Epidermal melanocyte (primary cell): ENCODE results near the gene WASF2.

Source experiments
- DNase-seq: peaks from one replicate; pipeline ENCODE4 v3.0.0; 2011; ENCODE audit warnings: low spot score; ENCODE audit not compliant: insufficient read length

WASF2 gene

GRCh38 chr1:27360159-27361043, 129.6 kb downstream of the WASF2 start:
- no peak for DNase-seq

- no peak for DNase-seq
Measured at GRCh38 chr1:27359822-27360158, 130.2 kb downstream of the WASF2 start.

GRCh38 chr1:27358928-27359313, 131.0 kb downstream of the WASF2 start:
- no peak for DNase-seq

- no peak for DNase-seq
Measured at GRCh38 chr1:27358038-27358927, 131.7 kb downstream of the WASF2 start.

- DNase-seq: peak; percentile 86
Measured at GRCh38 chr1:27357281-27358037, 132.5 kb downstream of the WASF2 start.

GRCh38 chr1:27356619-27357280, 133.2 kb downstream of the WASF2 start:
- DNase-seq: no peak

- DNase-seq: no peak
Measured at GRCh38 chr1:27356277-27356618, 133.7 kb downstream of the WASF2 start.

GRCh38 chr1:27355683-27356082, 134.3 kb downstream of the WASF2 start:
- DNase-seq: no peak
